HG02981 (cell line): Measurements from ENCODE around the gene C11orf16.
"Not testable (repeated sequence)": the region's sequence is repeated elsewhere in the genome, so short reads cannot be mapped to it uniquely, and the experiment has no call there.

ENCODE experiments used
- ATAC-seq: cut with Tn5 transposase; IDR thresholded peaks from one replicate; pipeline ENCODE4 v1.9.1; 2021; ENCODE audit warnings: mild to moderate bottlenecking, moderate library complexity; ENCODE audit not compliant: unreplicated experiment

Gene C11orf16

DNA sequence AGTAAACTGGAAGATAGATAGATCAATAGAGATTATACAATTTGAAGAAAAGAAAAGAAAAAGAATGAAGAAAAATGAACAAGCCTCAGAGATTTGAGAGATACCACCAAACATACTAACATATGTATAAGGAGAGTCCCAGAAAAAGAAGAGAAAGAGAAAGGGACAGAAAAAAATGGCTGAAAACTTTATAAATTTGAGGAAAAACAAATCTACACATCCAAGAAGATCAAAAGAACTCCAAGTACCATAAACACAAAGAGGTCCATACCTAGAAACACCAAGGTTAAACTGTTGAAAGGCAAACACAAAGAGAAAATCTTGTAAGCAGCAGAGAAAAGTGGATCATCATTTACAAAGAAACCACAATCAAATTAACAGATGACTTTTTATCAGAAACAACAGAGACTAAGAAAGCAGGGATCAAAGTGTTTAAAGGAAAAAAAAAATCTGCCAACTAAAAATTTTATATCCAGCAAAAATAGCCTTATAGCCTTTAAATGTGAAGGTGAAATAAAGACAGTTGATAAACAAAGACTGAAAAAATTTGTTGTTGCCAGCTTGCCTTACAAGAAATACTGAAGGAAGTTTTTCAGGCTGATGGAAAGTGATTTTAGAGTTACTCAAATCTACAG is 33.5 kb downstream of the C11orf16 start:
- ATAC-seq: no peak

DNA sequence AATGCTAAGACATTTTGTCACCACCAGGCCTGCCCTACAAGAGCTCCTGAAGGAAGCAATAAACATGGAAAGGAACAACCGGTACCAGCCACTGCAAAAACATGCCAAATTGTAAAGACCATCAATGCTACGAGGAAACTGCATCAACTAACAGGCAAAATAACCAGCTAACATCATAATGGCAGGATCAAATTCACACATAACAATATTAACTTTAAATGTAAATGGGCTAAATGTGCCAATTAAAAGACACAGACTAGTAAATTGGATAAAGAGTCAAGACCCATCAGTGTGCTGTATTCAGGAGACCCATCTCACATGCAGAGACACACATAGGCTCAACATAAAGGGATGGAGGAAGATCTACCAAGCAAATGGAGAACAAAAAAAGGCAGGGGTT is 41.6 kb downstream of the C11orf16 start:
- not testable (repeated sequence) for ATAC-seq

DNA sequence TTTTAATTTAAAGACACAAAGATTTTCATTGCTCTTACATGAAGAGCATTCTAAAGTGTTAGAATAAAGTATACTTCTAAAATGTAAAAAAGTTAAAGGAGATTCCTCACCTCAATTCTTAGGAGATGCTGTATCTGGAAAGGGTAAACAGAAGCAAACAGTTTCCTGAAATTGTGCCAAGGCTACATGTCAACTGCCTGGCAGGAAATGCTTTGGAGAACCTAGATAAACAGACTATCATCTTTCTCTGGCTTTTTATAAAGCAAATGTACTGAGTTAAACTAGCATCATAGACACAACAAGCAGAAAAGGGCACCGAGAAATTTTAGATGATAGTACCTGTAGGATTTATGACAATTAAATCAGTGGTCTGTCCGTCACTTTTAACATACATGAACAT is 46.4 kb downstream of the C11orf16 start:
- no peak for ATAC-seq

DNA sequence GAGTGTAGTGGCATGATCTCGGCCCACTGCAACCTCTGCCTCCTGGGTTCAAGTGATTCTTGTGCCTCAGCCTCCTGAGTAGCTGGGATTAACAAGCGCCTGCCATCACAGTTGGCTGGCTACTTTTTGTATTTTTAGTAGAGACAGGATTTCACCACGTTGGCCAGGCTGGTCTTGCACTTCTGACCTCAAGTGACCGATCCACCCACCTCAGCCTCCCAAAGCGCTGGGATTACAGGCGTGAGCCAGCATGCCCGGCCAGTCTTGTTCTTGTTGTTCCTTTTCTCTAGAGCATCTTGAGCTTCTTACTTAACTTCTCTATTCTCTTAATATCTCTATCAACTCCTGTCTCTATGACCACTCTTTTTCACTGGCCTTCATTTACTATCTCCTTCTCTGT is 51.2 kb downstream of the C11orf16 start:
- not testable (repeated sequence) for ATAC-seq

DNA sequence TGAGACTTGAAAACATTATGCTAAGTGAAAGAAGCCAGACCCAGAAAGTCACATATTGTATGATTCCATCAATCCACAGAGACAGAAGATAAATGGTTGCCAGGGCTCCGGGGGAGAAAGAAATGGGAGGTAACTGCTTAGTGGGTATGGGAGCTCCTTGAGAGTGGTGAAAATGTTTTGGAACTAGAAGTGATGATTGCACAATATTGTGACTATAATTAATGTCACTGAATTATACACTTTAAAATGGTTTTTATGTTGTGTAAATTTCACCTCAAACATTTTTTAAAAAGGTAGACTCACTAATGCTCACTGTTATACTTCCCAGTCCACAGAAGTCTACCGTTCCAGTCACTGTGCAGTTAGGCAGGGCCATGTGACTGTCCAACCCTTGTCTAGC is 54.0 kb downstream of the C11orf16 start:
- ATAC-seq: no peak

DNA sequence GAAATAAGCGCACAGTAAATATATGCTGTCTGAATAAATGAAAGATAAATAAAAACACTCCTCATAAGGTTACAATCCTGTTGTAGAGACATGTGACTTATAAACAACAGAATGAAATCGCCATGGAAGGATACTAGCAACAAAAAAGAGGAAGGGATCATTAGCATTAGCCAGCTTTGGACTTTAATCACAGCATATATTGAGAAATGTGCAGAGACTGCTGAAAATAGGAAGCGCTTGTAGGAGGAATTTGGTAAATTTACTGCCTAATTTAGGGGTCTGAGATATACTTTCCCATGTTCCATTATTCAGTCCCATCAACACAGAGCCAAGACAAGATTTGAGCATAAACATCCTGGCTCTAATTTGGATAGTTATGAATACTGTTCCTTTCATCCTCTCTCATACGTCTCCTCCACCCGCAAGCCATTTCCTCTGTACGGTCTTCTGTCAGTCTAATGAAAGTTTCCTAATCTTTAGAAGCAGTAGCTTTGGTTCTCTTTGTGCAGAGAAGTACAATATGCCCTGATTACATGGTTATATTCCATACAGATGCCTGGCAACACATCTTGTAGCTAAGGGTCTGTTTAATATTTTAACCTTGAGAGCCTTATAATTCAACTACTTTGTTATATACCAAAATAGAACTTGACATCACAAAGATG is 58.9 kb downstream of the C11orf16 start:
- no peak for ATAC-seq

DNA sequence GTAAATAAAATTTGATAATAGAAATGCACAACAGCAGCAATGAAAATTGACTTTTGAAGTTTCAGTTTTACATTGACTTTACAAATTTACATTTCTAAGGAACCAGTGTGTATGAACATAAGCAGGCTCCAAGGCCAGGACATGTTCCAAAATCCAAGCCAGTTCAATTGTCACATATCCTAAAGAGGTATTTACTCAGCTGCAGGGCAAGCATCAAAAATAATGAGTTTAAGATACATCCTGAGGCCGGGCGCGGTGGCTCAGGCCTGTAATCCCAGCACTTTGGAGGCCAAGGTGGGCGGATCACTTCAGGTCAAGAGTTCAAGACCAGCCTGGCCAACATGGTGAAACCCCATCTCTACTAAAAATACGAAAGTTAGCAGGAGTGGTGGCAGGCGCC is 60.8 kb downstream of the C11orf16 start:
- ATAC-seq: no peak

DNA sequence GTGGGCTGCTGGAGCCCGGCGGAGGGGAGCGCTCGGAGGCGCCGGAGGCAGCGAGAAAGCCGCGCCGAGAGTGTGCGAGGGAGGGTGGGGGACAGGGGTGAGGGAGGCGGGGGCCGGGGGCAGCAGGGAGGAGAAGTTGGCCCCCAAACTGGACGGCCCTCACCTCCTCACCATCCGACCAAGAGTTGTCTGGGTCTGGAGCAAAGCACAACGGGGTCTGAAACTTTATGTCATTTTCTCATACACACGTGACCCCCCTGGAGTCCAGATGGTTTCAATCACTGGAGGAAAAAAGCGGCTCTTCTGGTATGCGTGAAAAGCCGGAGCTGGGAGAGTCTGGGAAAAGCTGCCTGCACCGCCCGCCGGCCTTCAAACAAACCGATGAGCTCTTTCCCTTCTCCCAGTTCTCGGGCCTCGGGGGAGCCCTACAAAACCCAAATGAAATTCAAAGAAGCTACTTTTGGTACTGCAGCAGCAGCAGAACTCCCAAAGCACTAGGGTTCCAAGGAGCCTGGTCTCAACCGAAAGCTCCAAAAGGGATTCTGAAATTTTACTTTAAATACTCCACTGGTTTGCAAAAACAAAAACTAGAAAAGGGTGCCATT is 61.5 kb downstream of the C11orf16 start:
- no peak for ATAC-seq

DNA sequence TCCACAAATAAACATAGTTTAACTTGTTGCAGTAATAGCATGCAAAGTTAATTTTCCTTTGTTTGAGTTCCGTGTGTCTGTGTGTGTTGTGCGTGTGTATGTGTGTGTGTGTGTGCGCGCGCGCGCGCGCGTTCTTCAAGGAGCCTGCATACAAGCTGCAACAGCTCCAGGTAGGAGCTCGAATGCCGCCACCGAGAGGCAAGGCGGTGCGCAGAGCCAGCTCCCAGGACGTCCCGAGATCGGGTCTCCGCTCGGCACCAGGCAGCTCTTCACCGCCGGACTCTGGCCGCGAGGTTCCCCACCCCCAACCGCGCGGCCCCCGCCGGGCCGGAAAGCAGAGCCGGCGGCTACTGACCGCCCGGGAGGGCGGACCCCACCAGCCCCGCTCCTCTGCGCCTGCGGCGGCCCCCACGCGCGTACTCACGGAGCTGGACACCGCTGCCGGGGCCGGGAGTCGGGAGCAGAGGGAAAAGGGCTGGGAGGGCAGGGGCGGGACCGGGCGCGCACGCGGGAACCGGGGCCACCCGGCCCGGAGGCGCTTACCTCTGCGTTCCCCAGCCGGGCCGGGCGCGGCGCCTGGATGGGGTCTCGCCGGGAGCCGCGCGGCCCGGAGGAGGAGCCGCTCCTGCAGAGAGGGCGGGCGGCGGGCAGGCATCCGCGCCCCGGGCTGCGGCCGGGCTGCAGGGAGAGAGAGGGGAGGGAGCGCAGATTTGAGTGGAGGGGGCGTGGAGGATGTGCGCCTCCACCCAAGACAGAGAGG is 62.2 kb downstream of the C11orf16 start:
- no peak for ATAC-seq
